Loucy (cell line): ENCODE measurements around the gene PHACTR3.

ENCODE experiments used
- CTCF ChIP-seq: fragments of 200-600 bp; sonication (generic); conservative IDR thresholded peaks from 2 replicates; pipeline ENCODE4 v1.5.1; 2014; ENCODE audit warnings: mild to moderate bottlenecking, antibody characterized with exemption, low read length
- EZH2phosphoT487 ChIP-seq: fragments of 200-600 bp; IDR thresholded peaks from 2 replicates; pipeline ENCODE4 v1.6.1; 2018; ENCODE audit warnings: antibody characterized with exemption, mild to moderate bottlenecking, moderate library complexity, borderline replicate concordance

DNA sequence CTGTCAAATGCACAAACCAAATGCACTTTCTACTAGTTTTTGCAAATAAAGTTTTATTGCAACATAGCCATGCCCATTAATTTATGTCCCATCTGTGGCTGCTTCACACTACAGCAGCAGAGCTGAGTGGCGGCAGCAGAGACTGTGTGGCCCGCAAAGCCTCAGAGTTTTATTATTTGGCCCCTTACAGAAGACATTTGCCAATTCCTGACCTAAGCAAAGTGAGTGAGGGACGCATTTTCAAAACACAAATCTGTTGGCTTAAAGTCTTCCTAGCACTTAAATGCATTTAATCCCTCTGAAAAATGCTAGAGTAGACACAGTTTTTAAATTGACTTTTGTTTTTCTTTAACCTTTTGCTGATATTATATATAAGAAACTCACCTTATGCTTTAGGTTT, 126.4 kb downstream of the PHACTR3 start:
- TF ChIP-seq CTCF: no peak
- no peak for TF ChIP-seq EZH2phosphoT487
